GM18867 (cell line): ENCODE results near the gene IL22RA1.

Experiments used
- ATAC-seq: cut with Tn5 transposase; IDR thresholded peaks from one replicate; pipeline ENCODE4 v1.9.1; 2021; ENCODE audit warnings: mild to moderate bottlenecking, moderate library complexity; ENCODE audit not compliant: unreplicated experiment

IL22RA1 gene

DNA sequence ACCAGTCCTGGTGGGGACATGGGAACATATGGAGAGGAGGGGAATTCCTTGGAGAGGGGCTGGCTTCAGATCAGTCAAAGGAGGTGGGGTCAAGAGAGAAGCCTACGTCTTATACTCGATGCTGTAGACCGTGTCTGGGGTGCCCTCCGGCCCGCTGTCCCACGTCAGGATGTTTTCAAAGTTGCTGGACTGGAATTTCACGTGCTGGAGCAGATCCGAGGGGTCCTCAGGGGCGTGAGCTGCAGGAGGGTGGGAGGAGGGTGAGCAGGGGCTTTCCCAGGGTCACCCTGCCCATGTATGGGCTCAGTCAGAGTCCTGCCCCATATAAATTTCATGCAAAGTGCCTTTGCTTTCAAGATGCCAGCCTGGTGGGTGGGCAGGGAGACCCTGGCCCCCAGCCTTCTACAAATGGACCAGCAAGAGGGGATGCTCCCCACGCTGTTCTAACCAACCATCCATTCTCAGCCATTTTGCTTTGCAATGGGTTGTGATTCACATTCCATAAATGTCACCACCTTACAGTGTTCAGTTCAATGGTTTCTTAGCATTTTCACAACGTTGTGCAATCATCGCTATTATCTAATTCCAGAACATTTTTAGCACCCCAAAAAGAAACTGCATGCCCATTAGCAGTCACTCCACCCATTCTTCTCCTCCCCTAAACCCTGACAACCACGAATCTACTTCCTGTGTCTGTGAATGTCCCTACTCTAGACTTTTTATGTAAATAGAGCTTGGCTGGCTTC lies 4.3 kb downstream of the IL22RA1 start:
- no peak for ATAC-seq

DNA sequence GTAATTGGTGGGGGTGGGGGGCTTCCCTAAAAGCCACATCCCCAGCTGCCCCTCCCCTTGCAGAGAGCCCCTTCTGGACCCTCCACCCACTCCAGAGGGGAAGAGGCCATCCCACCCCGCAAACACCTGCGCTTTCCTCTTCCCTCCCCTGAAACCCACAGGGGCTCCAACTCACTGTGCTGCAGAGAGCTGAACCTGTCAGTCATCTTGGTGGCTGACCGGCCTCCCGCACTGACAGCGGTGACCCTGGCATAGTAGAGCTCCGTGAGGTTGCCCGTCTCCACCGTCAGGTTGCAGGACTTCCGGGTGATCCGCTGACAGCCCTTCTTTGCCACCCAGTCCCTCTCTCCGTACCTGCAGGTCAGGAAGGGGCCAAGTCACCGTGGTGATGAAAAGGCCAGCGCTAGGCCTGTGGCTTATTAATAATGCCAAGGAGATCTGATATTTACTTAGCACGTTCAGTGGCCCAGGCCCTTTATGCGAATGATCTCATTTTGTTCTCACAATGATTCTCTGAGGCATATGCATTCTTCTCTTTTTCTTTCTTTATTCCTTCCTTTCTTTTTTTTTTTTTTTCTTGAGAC lies 5.9 kb downstream of the IL22RA1 start:
- no peak for ATAC-seq

GRCh38 chr1:24134376-24134775 lies 8.6 kb downstream of the IL22RA1 start:
- ATAC-seq = no peak

GRCh38 chr1:24133819-24134218 lies 9.1 kb downstream of the IL22RA1 start:
- ATAC-seq = no peak

DNA sequence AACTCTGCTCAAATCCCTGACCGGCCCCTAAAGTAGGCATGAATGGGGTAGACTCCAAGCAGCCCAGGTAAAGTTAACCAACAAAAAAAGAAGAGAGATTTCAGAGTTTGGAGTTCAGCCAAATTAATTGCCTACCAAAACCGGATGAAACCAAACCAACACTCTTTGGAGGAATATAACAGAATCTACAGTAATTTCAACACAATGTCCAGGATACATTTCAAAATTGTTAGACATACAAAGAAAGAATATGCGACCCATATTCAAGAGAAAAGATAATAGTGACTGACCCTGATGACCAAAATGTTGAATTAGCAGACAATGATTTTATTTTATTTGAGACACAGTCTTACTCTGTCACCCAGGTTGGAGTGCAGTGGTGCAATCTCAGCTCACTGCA lies 12.6 kb downstream of the IL22RA1 start:
- no peak for ATAC-seq

- no peak for ATAC-seq
Measured at GRCh38 chr1:24127801-24128363, 15.1 kb downstream of the IL22RA1 start.

DNA sequence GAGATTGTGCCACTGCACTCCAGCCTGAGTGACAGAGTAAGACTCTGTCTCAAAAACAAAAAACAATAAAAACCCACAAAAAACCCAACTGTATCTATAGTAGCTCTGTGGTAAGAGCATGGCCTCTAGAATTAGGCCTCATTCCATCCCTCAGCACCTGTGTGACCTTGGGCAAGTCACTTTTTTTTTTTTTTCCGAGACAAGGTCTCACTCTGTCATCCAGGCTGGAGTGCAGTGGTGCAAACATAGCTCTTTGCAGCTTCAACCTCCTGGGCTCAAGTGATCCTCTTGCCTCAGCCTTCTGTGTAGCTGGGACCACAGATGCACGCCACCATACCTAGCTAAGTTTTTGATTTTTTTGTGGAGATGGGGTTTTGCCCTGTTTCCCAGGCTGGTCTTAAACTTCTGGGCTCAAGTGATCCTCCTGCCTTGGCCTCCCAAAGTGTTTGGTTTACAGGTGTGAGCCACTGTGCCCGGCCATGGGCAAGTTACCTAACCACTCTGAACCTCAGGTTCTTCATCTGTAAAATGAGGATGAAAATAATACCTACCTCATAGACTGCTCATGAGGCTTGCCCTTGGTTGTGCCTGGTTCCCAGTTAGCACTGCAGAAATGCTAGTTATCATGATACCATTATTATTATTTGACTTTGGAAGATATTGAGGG lies 15.7 kb downstream of the IL22RA1 start:
- no peak for ATAC-seq

DNA sequence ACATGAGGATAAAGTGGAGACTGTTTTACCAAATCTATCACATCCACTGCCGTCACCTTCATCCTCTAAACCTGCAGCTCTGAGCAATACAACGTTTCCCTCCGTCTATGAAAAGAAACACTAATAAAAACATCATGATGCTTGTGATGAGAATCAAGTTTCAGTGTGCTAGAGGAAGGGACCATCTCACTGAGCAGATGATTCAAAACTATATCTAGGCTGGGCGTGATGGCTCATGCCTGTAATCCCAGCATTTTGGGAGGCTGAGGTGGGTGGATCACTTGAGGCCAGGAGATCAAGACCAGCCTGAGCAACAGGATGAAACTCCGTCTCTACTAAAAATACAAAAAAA lies 16.3 kb downstream of the IL22RA1 start:
- no peak for ATAC-seq

DNA sequence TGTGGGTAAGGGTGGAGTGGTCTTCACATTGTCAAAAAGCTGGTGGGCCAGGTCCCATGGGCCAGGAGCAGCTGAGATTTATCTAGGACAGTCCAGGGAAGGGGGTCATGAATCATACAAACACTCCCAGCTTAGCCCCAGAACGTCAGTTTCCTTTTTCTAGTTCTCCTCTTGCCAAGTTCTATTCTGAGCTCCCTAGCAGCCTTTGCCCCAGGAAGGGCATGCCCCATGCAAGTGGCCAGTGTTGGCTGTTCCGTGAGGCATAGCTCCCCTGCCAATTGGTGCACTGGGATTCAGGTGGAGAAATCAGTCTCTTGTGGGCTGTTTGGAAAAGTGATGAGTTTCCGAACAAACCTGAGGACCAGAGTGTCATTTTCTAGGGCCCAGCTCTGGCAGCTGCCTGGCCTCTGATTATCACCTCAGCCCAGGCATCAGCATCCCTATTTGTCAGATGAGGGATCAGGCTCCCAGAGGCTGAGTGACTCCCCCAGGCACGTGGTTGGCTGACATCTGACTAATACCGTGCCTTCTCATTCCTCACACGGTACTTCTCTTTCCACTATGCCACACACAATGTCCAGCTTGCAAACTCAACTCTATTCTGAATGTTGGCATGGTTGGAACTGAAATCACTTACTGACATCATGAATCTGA lies 16.8 kb downstream of the IL22RA1 start:
- no peak for ATAC-seq

DNA sequence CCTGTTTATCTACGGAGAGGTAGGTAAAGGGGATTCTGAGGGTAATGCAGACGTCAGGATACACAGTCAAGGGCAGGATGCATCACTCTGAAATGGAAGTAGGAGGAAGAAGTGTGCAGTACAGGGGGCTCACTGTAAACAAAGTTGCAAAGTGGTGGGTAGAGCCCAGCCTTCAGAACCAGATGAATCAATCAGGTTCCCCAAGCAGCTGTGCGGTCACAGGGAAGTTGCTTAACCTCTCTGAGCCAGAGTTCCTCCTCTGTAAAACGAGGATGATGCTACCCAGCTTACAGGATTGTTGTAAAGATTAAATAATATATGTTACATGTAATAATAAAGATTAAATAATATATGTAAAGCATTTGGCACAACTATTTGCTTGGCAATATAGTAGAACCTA lies 17.5 kb downstream of the IL22RA1 start:
- no peak for ATAC-seq

DNA sequence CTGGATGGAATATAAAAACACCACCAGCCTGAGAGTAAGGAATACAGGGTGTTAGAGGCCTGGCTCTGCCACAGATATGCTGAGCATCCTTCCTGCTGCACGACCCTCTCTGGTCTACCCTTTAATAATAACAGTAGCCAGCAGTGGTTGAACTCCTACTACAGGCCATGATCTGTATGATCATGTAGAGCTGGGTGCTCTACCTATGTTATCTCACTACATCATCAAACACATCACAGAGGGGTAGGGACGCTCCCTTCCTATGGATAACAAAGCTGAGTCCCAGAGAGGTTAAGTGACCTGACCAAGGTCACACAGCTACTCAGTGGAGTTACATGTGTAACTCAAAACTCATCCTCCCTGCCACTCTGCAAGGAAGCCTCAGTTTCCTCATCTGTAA lies 18.0 kb downstream of the IL22RA1 start:
- no peak for ATAC-seq

GRCh38 chr1:24123611-24124010 lies 19.3 kb downstream of the IL22RA1 start:
- ATAC-seq = no peak

- no peak for ATAC-seq
Measured at GRCh38 chr1:24122776-24123175, 20.2 kb downstream of the IL22RA1 start.

- ATAC-seq = no peak
Measured at GRCh38 chr1:24121406-24121805, 21.5 kb downstream of the IL22RA1 start.

DNA sequence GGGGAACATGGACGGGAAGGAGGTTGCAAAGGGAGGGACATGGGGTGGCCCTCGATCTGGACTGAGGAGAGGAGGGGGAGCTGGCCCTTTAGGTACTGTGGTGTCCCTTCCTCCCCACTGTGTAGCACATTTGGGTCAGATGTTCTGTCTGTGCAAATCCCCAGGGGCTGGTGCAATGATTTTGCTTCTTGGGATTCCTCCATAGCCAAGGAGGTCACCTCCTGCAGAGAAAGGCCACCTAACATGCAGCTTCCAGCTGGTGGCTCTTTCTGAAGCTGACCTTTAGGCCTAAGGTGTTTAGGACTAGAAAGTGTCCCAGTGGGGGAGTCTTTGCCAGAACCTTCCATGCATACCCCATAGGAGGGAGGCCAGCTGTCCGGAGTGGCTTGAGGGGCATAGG lies 22.0 kb downstream of the IL22RA1 start:
- ATAC-seq = no peak

DNA sequence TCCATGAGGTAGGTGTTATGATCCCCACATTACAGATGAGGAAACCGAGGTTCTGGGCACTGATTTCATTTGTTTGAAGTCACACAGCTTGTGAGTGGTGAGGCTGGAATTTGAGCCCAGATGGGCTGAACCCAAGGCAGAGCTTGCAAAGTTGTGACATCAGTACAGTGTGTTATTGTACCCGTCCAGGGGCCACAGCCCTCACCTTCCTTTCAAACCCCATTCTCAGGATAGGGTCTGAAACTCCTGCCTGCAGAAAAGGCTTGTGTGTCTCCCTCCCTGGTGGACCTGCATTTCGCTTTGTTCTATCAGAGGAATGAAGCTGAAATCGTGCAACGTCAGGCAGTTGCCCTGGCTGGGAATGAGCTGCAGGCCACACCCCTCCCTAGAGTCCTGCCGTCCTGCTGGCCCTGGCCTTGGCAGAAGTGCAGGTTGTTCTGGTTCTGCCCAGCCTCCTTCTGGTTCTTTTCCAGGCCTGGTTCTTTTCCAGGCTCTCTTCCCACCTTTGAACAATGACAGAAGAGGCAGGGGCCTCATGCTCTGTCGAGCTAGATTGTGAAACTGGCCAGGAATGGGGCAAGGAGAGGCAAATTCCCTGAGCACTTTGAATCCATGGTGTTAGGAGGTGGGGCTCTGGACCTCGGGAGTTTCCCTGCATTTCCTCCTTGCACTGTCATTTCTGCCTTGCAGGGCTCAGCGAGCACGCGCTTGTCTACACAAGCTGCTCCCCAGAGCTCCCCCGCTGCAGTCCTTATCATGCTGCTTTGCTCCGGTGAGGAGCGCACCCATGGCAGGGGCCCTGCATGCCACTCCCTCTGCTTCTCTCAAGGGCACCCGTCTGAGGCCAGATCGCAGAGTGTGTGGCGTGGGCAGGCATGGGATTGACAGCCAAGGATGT lies 22.8 kb downstream of the IL22RA1 start:
- no peak for ATAC-seq

- ATAC-seq = no peak
Measured at GRCh38 chr1:24119489-24119858, 23.5 kb downstream of the IL22RA1 start.

DNA sequence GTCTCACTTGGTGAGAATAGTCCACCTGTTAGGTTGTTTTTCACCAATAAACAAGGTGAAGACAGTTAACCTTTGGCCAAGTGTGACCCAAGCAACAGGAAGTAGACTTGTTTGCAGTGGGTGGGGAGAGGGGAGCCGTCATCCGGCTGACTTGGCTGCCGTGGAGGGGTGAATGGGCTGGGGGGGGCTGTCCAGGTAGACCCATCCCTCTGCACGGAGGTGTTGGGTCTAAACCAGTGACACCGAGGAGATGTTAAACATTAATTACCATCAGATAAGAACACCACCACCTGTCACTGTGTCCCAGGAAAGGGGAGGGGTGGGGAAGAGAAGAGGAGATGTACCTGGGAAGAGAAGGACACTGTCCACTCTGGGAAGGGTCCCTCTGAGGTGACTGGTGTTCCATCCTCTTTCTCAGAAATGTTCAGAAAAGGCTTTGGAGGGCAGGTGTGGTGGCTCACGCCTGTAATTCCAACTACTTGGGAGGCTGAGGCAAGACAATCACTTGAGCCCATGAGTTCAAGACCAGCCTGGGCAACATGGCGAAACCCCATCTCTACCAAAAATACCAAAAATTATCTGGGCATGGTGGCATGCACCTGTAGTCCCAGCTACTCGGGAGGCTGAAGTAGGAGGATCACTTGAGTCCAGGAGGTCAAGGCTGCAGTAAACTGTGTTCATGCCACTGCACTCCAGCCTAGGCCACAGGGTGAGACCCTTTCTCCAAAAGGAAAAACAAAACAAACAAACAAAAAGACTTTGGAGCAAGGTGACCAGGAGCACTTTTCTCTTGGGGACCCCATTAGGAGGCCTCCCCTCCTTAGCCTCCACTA lies 24.3 kb downstream of the IL22RA1 start:
- ATAC-seq = no peak

- no peak for ATAC-seq
Measured at GRCh38 chr1:24117722-24118409, 25.1 kb downstream of the IL22RA1 start.
